HG02884 (cell line): Measurements from ENCODE around the gene NKPD1.
"Not testable (repeated sequence)": the region's sequence is repeated elsewhere in the genome, so short reads cannot be mapped to it uniquely, and the experiment has no call there.

Experiments
- ATAC-seq: cut with Tn5 transposase; IDR thresholded peaks from one replicate; pipeline ENCODE4 v1.9.1; 2021; ENCODE audit warnings: mild to moderate bottlenecking, moderate library complexity; ENCODE audit not compliant: unreplicated experiment

The NKPD1 gene

GRCh38 chr19:45119582-45119981, 41.2 kb downstream of the NKPD1 start:
- ATAC-seq: no peak

GRCh38 chr19:45118591-45119355, 42.0 kb downstream of the NKPD1 start:
- not testable (repeated sequence) for ATAC-seq

GRCh38 chr19:45118106-45118505, 42.7 kb downstream of the NKPD1 start:
- no peak for ATAC-seq

- no peak for ATAC-seq
Observed at GRCh38 chr19:45117671-45118070, 43.1 kb downstream of the NKPD1 start.

GRCh38 chr19:45117167-45117594, 43.6 kb downstream of the NKPD1 start:
- ATAC-seq: no peak

GRCh38 chr19:45115809-45116615, 44.8 kb downstream of the NKPD1 start:
- ATAC-seq: no peak

- no peak for ATAC-seq
Observed at GRCh38 chr19:45114116-45114515, 46.7 kb downstream of the NKPD1 start.

- ATAC-seq: no peak
Observed at GRCh38 chr19:45113628-45114027, 47.2 kb downstream of the NKPD1 start.

- ATAC-seq: no peak
Observed at GRCh38 chr19:45112111-45112827, 48.5 kb downstream of the NKPD1 start.
